GM18858 (cell line): ENCODE measurements around the gene OTUD6A.
A peak's percentile ranks its signal among the peaks of the same experiment; 100 is the strongest.

Experiments used
- ATAC-seq: cut with Tn5 transposase; IDR thresholded peaks from one replicate; pipeline ENCODE4 v1.9.1; 2021; ENCODE audit not compliant: unreplicated experiment

OTUD6A gene, protein sequence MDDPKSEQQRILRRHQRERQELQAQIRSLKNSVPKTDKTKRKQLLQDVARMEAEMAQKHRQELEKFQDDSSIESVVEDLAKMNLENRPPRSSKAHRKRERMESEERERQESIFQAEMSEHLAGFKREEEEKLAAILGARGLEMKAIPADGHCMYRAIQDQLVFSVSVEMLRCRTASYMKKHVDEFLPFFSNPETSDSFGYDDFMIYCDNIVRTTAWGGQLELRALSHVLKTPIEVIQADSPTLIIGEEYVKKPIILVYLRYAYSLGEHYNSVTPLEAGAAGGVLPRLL

DNA sequence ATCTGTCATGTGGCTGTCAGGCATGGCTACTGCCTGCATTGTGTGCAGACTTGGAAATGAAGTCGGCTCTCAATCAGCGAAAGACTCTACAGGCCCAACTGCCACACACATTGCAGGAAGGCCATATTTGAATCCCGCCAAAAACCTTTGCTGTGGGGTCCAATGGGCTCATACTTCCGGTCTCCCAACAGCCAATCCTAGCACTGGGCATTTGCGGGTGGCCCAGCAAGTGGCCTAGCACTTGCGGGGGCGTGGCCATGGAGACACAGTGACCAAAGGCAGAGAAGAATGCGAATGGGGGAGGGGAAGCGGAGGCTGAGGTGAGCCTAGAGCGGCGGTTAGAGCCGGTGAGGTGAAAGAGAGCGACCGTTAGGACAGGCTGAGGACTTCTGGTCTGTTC lies at the start of gene OTUD6A:
Gene OTUD6A (plus strand): TSS at position 382 of the 400 bp plus-strand sequence. CDS start 68 bp downstream, outside the sequence.
- no peak for ATAC-seq

DNA sequence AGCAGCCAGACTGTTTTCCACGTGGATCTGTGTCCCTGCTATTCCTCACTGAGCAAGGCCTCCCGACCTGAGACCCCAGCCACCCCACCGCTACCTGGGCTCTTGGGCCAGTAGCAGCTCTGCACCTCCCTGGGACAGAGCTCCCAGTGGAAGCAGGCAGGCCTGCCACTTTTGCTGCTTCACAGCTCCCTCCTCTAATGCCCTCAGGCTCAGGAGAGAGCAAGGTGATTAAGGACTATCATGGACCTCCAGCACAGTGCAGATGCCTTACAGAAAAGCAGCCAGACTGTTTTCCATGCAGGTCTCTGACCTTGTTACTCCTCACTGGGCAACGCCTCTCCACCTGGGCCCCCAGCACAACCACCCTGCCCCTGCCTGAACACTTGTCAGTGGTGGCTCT lies 49.5 kb upstream of the OTUD6A start:
- ATAC-seq, result no peak

DNA sequence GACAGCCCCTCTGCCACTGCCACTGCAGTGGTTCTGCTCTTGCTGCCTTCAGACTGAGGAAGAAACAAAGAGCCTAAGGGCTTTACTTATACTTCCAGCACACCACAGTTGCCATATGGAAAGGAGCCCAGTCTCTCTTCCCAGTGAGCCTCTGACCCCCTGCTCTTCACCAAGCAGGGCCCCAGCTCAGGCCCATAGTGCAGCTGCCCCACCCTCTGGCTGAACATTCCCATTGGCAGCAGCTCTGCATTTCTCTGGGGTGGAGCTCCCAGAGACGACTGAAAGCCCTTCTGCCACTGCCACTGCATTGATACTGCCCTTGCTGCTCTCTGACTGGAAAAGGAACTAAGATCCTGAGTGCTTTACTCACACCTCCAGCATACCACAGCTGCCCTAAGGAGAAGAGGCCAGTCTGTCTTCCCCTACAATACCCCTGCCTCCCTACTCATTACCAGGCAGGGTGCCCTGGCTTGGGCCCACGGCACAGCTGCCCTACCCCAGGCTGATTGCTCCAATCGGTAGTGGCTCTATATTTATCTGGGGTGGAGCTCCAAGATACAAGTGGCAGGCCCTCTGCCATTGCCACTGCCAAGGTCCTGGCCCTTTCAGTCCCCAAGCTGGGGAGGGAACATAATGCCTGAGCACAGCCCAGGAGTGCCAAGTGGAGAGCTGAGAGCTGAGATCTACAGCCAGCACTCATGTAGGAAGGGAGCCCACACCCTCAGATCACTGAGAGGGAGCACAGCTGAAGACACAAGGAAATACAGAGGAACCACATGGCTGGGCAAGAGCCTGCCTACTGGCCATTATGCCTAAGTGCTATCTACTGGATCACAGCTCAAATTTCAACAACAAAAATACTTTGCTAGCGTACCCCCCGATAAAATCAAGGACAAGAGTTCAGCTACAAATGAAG lies 48.5 kb upstream of the OTUD6A start:
- no peak for ATAC-seq

DNA sequence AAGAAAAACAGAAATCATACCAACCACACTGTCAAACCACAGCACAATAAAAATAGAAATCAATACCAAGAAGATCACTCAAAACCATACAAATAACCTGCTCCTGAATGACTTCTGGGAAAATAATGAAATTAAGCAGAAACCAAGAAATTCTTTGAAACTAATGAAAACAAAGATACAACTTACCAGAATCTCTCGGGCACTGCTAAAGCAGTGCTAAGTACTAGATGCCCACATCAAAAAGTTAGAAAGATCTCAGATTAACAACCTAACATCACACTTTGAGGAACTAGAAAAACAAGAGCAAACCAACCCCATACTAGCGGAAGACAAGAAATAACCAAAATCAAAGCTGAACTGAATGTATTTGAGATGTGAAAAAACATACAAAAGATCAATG lies 45.7 kb upstream of the OTUD6A start:
- no peak for ATAC-seq

DNA sequence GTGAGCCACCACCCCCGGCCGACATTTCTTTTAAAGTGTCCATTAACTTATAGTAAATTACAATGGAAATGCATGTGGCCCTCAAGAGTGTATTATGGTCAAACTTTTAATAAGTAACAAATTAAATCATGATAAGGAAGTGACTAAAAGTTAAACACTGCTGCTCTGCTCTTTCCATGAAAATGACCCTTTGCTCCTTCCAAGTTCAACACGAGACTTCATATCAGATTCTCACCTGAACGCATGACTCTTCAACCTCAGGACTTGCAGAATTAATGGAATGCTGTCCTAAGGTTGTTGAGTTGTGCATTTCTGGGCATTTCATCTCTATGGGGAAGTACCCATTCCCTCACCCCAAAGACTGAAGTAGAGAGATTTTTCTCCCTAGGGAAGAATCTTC lies 39.6 kb upstream of the OTUD6A start:
- no peak for ATAC-seq

DNA sequence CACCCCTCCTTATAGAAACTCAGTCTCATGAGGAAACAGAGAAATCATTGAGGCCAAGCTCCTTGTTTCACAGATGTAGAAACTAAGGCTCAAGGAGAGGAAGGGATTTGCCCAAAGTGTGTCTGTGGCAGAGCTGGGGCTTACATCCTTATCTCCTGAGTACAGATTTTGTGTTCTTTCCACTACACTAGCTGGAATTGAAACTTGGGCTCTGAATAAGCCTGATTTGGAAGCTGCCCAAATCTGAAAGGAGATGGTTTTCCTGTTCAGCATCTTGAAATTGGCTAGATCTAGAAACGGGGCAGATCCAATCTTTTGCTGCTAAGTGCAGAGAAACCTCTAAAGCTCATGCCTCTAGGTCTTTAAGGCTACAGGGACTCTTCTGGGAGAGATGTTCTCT lies 36.8 kb upstream of the OTUD6A start:
- ATAC-seq, result no peak

DNA sequence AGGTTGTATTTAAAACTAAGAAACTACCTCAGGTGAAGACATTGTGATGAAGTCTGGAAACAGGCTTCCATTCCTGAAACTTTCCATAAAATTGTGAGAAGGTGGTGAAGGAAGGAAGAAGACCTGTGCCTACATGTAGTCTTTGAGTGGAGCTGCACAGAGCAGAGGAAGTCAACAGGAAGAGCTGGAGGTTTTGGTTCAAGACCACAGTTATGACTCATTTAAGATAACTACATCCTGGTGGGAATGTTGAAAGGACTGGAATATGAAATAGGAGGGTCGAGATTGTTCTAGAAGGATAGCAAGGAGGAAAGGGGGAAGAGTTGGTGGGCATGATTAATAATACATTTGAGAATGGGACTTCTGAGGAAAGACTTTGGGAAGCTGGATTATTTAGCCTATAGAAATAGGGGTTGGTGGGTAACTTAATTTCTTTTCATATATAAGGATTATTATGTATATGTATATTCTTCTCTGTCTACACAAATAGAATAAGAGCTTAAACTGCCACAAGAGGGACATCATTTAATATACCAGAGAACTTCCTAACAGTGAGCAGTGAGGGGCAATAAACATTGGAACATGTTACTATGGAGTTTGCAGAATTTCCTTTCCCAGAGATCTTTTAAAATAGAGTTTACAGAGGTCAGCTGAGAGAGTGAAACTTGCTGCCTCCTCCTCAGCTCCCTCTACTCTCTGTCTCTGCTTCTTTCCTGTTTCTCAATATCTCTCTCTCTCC lies 36.0 kb upstream of the OTUD6A start:
- ATAC-seq, result no peak

DNA sequence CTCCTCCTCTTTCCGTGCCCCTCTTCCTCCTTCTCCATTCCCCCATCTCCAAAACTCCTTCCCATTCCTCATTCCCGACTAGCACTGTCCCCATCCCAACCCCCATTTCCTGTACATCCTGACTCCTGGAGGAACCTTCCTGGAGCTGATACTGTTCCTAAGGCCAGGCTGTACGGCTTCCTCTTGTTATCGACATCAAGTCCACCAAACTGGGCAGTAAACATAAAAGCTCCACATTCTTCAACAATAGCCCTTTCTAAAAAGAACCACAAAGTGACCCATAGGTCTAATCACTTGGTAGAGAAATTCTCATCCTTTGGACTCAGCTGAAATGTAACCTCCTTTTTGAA lies 35.4 kb upstream of the OTUD6A start:
- ATAC-seq, result no peak

DNA sequence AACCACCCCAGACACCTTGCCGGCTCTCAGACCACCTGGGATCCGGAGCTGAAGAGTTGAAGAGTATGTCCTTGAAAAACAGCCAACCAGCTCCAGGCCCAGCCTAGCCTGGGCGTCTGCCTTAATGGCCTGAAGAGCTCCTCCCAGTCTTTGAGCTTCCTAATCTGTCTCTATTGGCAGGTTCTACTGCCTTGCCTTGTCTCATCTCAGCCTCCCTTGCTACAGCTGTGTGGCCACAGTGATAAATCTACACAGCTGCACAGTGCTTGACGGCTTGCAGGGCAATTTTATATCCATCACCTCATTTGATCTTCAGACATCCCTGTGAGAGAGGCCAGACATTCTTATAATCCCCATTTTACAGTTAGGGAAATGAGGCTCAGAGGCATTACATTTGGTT lies 32.4 kb upstream of the OTUD6A start:
- no peak for ATAC-seq

DNA sequence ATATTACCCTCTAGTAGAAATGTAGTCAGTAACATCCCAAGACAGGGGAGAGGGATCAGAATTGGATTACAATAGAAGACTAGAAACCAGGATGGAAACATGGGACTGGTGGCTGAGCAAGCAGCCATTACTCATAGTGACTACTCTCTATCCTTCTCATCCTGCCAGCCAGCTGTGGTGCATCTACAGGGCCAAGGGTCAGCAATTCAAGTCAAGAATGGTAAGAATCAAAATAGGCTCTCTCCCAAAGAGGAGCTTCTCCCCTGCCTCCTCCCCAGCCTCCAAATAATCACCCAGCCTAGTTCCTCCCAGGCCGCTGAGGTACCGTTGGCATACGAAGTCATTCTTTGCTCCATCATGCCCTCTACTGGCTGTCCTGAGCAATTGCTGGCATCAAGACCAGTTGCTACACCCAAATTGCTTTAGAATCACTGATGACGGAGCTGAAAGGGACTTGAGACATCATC lies 31.9 kb upstream of the OTUD6A start:
- ATAC-seq, result peak; percentile 84

DNA sequence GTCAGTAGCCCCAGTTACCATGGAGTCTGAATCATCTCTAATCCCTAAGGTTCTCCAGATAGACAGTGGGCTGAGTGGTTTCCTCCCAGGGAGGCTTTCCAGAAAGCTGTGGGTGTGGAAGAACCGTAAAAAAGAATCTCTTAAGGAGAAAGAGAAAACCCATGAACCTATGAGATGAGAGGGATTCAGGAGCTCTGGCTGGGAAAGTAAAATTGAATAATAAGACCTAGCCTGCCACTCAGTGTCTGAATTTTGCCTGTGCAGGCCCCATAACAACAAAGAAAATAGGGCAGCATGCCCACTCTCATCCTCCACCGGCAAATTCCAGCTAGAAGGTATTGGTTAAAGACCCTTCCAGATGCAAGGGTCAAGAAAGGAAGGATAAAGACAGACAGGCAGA lies 29.5 kb upstream of the OTUD6A start:
- ATAC-seq, result no peak

DNA sequence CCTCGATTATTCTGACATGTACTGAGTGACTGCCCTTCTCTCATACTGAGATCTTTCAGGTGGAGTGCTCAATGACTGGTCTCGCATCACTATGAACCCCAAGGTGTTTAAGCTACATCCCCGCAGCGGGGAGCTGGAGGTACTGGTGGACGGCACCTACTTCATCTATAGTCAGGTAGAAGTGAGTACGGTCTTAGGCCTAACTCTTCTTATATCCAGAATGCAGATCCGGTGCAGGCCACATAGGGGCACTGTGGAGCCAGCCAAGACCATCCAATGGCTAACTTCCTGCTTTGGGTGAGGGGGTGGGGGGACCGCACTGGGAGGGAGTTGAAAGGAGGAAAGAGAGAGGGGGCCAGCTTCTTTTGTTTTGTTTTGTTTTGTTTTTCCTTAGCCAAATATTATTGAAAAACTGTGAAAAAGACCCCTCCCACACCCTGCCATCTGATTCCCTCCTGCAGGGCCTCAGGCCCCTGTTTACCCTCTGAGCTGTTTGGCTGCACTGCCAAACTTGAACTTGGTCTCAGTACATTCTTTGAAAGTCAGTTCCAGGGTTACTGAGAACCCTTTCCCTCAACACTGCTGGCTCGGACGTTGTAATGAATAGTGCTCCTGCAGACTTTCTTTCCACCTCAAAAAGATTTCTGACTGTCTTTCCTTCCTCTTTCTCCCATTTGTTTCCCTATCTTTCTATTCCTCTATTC lies 28.8 kb upstream of the OTUD6A start:
- ATAC-seq, result no peak

DNA sequence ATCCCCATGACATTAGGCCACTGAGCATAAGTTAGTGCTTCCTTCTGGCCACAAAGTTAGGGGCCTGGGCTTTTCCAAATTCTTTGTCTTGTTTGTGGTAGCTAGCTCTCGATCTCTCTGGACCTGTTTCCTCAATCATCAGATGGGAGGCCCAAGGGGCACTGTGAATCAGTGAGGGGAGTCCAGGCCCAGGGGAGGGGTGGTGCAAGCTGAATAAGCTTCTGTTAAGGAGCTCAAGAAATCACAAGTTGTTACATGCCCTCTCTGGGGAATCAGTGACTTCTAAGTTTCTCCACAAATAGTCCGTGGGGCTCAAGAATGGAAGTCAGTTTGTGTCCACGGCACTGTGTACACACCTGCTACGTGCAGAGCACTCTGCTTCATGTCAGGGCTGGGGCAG lies 27.6 kb upstream of the OTUD6A start:
- ATAC-seq, result no peak

DNA sequence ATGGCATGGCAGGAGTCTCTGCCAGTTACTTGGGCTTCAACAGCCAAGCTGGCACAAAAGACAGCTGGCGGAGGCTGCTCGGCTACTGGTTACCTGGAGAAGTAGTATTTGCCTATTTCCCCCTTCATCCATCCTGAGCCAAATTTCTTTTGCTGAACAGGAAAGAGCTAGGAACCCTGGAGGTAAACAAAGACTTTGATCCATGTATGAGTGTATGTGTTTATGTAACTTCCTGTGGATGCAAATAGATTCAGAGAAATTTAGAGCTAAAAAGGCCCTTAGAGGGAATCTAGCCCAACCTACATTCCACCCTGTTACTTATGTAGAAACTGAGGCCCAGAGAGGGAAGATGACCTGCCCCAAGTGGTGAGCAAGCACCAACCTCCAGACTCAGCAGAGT lies 23.7 kb upstream of the OTUD6A start:
- ATAC-seq, result no peak

DNA sequence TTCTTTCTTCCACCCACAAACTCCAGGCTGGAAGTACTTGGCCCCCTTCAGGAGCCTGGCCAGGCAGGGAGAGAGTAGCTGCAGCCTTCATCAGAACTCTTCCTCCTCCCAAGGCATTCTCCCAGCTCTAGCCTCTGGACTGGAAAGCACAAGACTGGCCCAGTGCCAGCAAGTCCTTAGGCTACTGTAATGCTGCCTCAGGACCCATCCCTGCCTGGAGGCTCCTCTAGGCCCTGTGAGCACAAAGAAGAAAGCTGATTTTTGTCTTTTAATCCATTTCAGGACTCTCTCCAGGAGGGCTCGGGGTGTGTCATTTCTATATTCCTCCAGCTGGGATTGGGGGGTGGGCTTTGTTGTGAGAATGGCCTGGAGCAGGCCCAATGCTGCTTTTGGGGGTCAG lies 23.3 kb upstream of the OTUD6A start:
- ATAC-seq, result no peak

DNA sequence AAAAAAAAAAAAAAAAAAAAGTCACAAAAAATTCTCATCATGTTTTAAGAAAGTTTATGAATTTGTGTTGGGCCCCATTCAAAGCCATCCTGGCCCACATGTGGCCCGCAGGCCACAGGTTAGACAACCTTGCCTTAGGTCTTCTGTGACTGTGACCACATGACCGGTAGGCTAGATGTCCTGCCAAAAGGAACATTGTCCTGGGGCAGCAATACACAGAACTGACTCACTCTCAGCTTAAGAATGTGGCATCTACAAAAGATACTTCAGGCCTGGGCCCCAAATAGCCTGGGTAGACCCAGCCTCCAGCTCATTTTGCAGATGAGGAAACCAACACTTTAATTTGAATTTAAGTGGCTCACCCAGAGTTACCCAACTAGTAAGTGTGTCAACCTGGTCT lies 22.5 kb upstream of the OTUD6A start:
- ATAC-seq, result no peak

DNA sequence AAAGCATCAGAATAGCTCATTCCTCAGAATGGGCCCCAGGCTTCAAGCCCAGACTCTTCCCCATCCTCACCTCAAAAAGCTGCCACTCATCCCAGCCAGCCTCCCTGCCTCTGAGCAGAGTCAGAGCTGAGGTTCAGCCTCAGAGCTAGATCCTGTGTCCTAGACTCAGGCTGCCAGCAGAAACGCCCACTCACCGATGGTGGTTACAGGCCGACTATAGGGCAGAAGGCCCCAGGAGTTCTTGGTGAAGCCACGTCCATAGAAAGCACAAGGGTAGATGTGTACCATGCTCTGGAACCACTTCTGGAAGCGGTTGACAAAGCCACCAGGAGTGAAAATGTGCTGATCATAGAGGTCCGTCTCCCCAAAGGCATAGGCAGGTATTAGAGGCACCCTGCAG lies 20.3 kb upstream of the OTUD6A start:
- ATAC-seq, result no peak

DNA sequence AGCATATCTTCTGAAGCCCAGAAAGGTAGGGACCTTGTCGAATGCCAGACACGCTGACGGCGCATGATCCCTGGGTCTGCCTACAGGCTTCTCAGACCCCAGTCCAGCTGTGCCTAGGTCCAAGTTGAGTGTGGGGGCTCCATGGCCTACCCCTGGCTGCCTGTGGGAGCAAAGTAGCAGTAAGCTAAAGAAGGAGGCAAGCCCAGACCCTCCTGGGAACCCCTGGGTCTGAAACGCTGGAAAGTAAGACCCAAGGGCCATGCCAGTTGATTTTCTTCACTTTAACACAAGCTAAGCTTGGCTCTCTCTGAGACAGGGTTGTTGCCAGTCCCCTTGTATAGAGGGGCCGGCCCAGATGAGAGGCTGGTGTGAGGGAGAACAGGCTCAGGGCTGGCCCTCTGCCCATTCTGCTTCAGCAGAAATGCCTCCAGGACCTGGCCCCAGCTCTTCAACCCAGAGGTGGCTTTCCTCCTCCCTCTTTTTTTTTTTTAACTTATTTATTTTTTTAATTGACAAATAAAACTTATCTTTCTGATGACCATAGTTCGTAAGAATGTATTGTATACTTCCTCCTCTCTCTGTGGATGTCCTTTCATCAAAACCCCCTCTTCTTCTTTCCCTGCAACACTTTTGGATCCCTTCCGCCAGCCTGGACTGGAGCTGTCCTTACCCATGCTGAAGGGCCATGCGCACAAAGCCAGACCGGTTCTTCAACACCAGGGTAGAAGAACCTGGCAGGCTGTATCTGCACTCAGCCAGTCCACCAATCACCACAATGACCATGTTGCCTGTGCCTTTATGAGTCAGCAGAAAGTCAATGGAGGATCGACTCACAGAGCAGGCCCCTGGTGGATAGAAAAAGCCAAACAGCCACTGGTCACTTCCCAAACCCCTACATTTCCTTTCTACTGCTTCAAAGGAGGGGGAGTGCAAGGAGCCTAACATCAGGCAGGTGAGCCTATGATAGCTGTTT lies 19.6 kb upstream of the OTUD6A start:
- ATAC-seq, result no peak

DNA sequence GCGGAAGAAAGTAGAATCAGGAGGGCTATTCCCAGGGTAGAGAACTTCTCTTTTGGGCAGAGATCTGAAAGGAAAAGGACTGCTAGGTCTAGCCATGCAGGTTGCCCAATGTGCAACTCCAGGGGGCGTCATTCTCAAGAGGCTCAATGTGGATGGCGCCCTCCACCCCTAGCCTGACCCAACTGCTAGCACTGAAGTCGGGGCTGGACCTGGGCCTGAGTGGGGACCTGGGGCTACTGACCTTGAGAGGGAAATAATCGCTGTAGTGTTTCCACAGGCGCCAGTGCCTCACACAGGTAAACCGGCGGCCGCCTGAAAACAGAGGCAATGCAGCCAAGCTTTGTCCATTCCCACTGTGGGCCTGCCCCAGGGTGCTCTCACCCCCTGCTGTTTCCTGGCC lies 18.6 kb upstream of the OTUD6A start:
- no peak for ATAC-seq
